Activated CD4-positive, alpha-beta T cell treated with anti-CD3 and anti-CD28 coated beads, Interleukin-2, amount 10 ng/mL, durations not matched to agents 7 days and 5 days (primary cell): ENCODE data around the gene SGIP1. TPM values are rescaled to one million over a fixed set of nuclear protein-coding genes. Genes with fewer than 3 reads are reported as not detected.

Source experiments
- CTCF ChIA-PET: fragments of 350-600 bp; sonication (Branson Sonifier 250); formaldehyde crosslinking; loops from one replicate; lab custom pipeline; 2021; ENCODE audit warnings: antibody characterized with exemption; lab: Charles Lee
- POLR2A ChIA-PET: fragments of 350-600 bp; sonication (Branson Sonifier 250); formaldehyde crosslinking; loops from one replicate; lab custom pipeline; 2021; ENCODE audit warnings: antibody characterized with exemption; lab: Charles Lee
- DNase-seq: peaks from one replicate; pipeline ENCODE4 v3.0.0-alpha.2; 2020
- H3K27ac Mint-ChIP-seq: one replicate; pipeline ENCODE4 v1.8.0; 2021; ENCODE audit warnings: mild to moderate bottlenecking, moderate library complexity, mixed read lengths
- H3K27me3 Mint-ChIP-seq: one replicate; pipeline ENCODE4 v1.8.0; 2021; ENCODE audit warnings: mixed read lengths
- H3K36me3 Mint-ChIP-seq: one replicate; pipeline ENCODE4 v1.8.0; 2021; ENCODE audit warnings: low read depth, mixed read lengths
- H3K4me1 Mint-ChIP-seq: one replicate; pipeline ENCODE4 v1.8.0; 2021; ENCODE audit warnings: mixed read lengths
- H3K4me3 Mint-ChIP-seq: one replicate; pipeline ENCODE4 v1.8.0; 2021; ENCODE audit warnings: mild to moderate bottlenecking, moderate library complexity, mixed read lengths
- H3K9me3 Mint-ChIP-seq: one replicate; pipeline ENCODE4 v1.8.0; 2021; ENCODE audit warnings: mixed read lengths
- total RNA-seq, 2 experiments: library from RNA; stranded (reverse); gene quantifications; one replicate each; pipeline ENCODE4 v1.2.3, GENCODE V29; 2021

SGIP1 gene
- total RNA-seq, result not detected

- Mint-ChIP-seq H3K36me3 (no peaks in the 10 kb centered on the region), H3K4me1 (peaks cover 17% of the 10 kb centered on the region), H3K27me3 (peaks cover 59% of the 10 kb centered on the region), H3K9me3 (no peaks in the 10 kb centered on the region), H3K4me3 (peak within 1 kb of the TSS; percentile 42), H3K27ac (no peak within 1 kb of the TSS)
- CTCF ChIA-PET, result no interaction called here
- DNase-seq, result no peak
- POLR2A ChIA-PET, result interaction anchor here (1.0 kb wide), 1 partner anchor 19 kb away, joined by 4 read pairs; no protein-coding TSS in a partner anchor
These were observed at the start of gene SGIP1 for GRCh38 chr1:66533804-66534740. Gene SGIP1, plus strand, starts transcription at chr1:66534153. Its CDS starts 206 bp downstream, at chr1:66534359.

GRCh38 chr1:66489151-66489550 is 44.8 kb upstream of the SGIP1 start:
- Mint-ChIP-seq H3K4me3 (no peak overlapping the region), H3K27ac (no peak overlapping the region), H3K36me3 (no peaks in the 10 kb centered on the region), H3K9me3 (no peaks in the 10 kb centered on the region), H3K4me1 (no peaks in the 10 kb centered on the region), H3K27me3 (no peaks in the 10 kb centered on the region)
- no peak for DNase-seq
- POLR2A ChIA-PET, result no interaction called here
- CTCF ChIA-PET, result no interaction called here

GRCh38 chr1:66489972-66490601 is 43.9 kb upstream of the SGIP1 start:
- no peaks in the 10 kb centered on the region for H3K36me3 Mint-ChIP-seq
- H3K27ac Mint-ChIP-seq, result no peak overlapping the region
- no peak for DNase-seq
- H3K4me1 Mint-ChIP-seq, result no peaks in the 10 kb centered on the region
- no peak overlapping the region for H3K4me3 Mint-ChIP-seq
- POLR2A ChIA-PET, result no interaction called here
- CTCF ChIA-PET, result no interaction called here
- H3K27me3 Mint-ChIP-seq, result peaks cover 2% of the 10 kb centered on the region
- H3K9me3 Mint-ChIP-seq, result no peaks in the 10 kb centered on the region

- Mint-ChIP-seq H3K27me3 (peaks cover 3% of the 10 kb centered on the region), H3K9me3 (no peaks in the 10 kb centered on the region), H3K27ac (no peak overlapping the region), H3K4me1 (no peaks in the 10 kb centered on the region), H3K36me3 (no peaks in the 10 kb centered on the region), H3K4me3 (no peak overlapping the region)
- ChIA-PET POLR2A (no interaction called here), CTCF (no interaction called here)
- DNase-seq, result no peak
These were observed 43.1 kb upstream of the SGIP1 start for GRCh38 chr1:66490816-66491215.

- ChIA-PET CTCF (no interaction called here), POLR2A (no interaction called here)
- Mint-ChIP-seq H3K27ac (no peak overlapping the region), H3K4me1 (no peaks in the 10 kb centered on the region), H3K9me3 (no peaks in the 10 kb centered on the region), H3K4me3 (no peak overlapping the region), H3K27me3 (peaks cover 8% of the 10 kb centered on the region), H3K36me3 (no peaks in the 10 kb centered on the region)
- DNase-seq, result no peak
These were observed 41.5 kb upstream of the SGIP1 start for GRCh38 chr1:66492424-66492823.

- Mint-ChIP-seq H3K4me3 (no peak overlapping the region), H3K4me1 (no peaks in the 10 kb centered on the region), H3K27me3 (peaks cover 16% of the 10 kb centered on the region), H3K27ac (no peak overlapping the region), H3K36me3 (no peaks in the 10 kb centered on the region), H3K9me3 (no peaks in the 10 kb centered on the region)
- CTCF ChIA-PET, result no interaction called here
- POLR2A ChIA-PET, result no interaction called here
- no peak for DNase-seq
These were observed 40.2 kb upstream of the SGIP1 start for GRCh38 chr1:66493731-66494130.

- ChIA-PET CTCF (no interaction called here), POLR2A (interaction anchor here (0.6 kb wide), 1 partner anchor 500 kb away, joined by 4 read pairs; no protein-coding TSS in a partner anchor)
- Mint-ChIP-seq H3K4me3 (no peak overlapping the region), H3K36me3 (no peaks in the 10 kb centered on the region), H3K27me3 (peaks cover 21% of the 10 kb centered on the region), H3K4me1 (no peaks in the 10 kb centered on the region), H3K27ac (no peak overlapping the region), H3K9me3 (no peaks in the 10 kb centered on the region)
- no peak for DNase-seq
These were observed 39.5 kb upstream of the SGIP1 start for GRCh38 chr1:66494482-66494881.

- H3K36me3 Mint-ChIP-seq, result no peaks in the 10 kb centered on the region
- H3K27me3 Mint-ChIP-seq, result peaks cover 23% of the 10 kb centered on the region
- no peak overlapping the region for H3K4me3 Mint-ChIP-seq
- no peak for DNase-seq
- no peaks in the 10 kb centered on the region for H3K9me3 Mint-ChIP-seq
- ChIA-PET POLR2A (no interaction called here), CTCF (interaction anchor here (0.6 to 1.2 kb wide), 3 partner anchors 8 to 1496 kb away, joined by 3 read pairs; no protein-coding TSS in a partner anchor)
- H3K27ac Mint-ChIP-seq, result no peak overlapping the region
- H3K4me1 Mint-ChIP-seq, result peaks cover 2% of the 10 kb centered on the region
These were observed 38.5 kb upstream of the SGIP1 start for GRCh38 chr1:66495495-66495894.

GRCh38 chr1:66497910-66498309 is 36.0 kb upstream of the SGIP1 start:
- no peak for DNase-seq
- Mint-ChIP-seq H3K4me3 (no peak overlapping the region), H3K36me3 (no peaks in the 10 kb centered on the region), H3K9me3 (no peaks in the 10 kb centered on the region), H3K27me3 (peaks cover 30% of the 10 kb centered on the region), H3K27ac (no peak overlapping the region), H3K4me1 (peaks cover 2% of the 10 kb centered on the region)
- ChIA-PET POLR2A (no interaction called here), CTCF (no interaction called here)

GRCh38 chr1:66500301-66500700 is 33.7 kb upstream of the SGIP1 start:
- no peak for DNase-seq
- no peaks in the 10 kb centered on the region for H3K9me3 Mint-ChIP-seq
- H3K4me3 Mint-ChIP-seq, result no peak overlapping the region
- H3K27me3 Mint-ChIP-seq, result peaks cover 34% of the 10 kb centered on the region
- no peaks in the 10 kb centered on the region for H3K36me3 Mint-ChIP-seq
- H3K27ac Mint-ChIP-seq, result no peak overlapping the region
- CTCF ChIA-PET, result no interaction called here
- peaks cover 2% of the 10 kb centered on the region for H3K4me1 Mint-ChIP-seq
- POLR2A ChIA-PET, result no interaction called here

GRCh38 chr1:66502086-66502485 is 31.9 kb upstream of the SGIP1 start:
- POLR2A ChIA-PET, result no interaction called here
- CTCF ChIA-PET, result no interaction called here
- no peaks in the 10 kb centered on the region for H3K36me3 Mint-ChIP-seq
- H3K9me3 Mint-ChIP-seq, result no peaks in the 10 kb centered on the region
- DNase-seq, result no peak
- peaks cover 2% of the 10 kb centered on the region for H3K4me1 Mint-ChIP-seq
- peaks cover 38% of the 10 kb centered on the region for H3K27me3 Mint-ChIP-seq
- no peak overlapping the region for H3K4me3 Mint-ChIP-seq
- H3K27ac Mint-ChIP-seq, result no peak overlapping the region

- H3K9me3 Mint-ChIP-seq, result no peaks in the 10 kb centered on the region
- peak; percentile 38 for DNase-seq
- no peaks in the 10 kb centered on the region for H3K36me3 Mint-ChIP-seq
- ChIA-PET POLR2A (no interaction called here), CTCF (interaction anchor here (0.9 to 1.2 kb wide), 3 partner anchors 8 to 35 kb away, joined by 3 to 4 read pairs (median 3); no protein-coding TSS in a partner anchor)
- no peak overlapping the region for H3K27ac Mint-ChIP-seq
- H3K27me3 Mint-ChIP-seq, result peaks cover 31% of the 10 kb centered on the region
- H3K4me1 Mint-ChIP-seq, result peaks cover 2% of the 10 kb centered on the region
- H3K4me3 Mint-ChIP-seq, result no peak overlapping the region
These were observed 30.0 kb upstream of the SGIP1 start for GRCh38 chr1:66503841-66504470.
